Spleen (tissue), 7 donors: Measurements from ENCODE around the gene NOVA1.

Experiments
- POLR2AphosphoS5 ChIP-seq, 3 donors: sonication (generic); formaldehyde crosslinking; IDR thresholded peaks; one replicate each; pipeline ENCODE4 v1.5.1; 2017; ENCODE audit warnings: antibody characterized with exemption in 3 of 3
- TF ChIP-seq, protein P1 (sequence below), 11 experiments: fragments of 200-600 bp in 7 of 11; fragments of 450-650 bp in 4 of 11; sonication (generic) in 4 of 11; IDR thresholded peaks in 8 of 11; conservative IDR thresholded peaks in 3 of 11; 1 replicate in 7 of 11; 2 replicates in 4 of 11; pipeline versions ENCODE4 v1.4.0 to v1.8.0; 2016 to 2021; ENCODE audit warnings: antibody characterized with exemption in 11 of 11, inconsistent platforms in 4 of 11, mild to moderate bottlenecking in 1 of 11
- donor health status: DM: no; HTN: no; CAD: no; lungs with moderate emphysema.
- donor health status: DM: no; HTN: no; CAD: no.
- donor health status: DM: no; HTN: no; CAD: no.

DNA sequence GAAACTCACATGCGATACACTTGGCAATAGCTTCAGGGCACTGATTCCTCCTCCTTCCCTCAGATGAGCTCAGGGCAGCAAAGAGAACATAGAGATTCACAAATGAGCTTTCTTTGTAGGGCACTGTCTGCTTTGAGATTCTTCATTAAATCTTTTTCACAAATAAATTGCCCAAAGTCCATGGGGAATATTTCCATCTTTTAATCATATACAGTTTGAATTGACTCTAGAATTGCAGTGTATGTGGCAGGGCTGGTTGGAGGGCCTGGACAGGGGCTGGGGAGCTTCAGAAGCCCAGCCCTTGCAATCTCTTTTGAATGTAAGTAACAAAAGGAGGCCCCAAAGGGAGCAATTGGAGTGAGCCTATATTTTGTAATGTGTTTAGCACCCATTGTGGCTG, 197.5 kb downstream of the NOVA1 start:
- TF ChIP-seq, protein P1, sequence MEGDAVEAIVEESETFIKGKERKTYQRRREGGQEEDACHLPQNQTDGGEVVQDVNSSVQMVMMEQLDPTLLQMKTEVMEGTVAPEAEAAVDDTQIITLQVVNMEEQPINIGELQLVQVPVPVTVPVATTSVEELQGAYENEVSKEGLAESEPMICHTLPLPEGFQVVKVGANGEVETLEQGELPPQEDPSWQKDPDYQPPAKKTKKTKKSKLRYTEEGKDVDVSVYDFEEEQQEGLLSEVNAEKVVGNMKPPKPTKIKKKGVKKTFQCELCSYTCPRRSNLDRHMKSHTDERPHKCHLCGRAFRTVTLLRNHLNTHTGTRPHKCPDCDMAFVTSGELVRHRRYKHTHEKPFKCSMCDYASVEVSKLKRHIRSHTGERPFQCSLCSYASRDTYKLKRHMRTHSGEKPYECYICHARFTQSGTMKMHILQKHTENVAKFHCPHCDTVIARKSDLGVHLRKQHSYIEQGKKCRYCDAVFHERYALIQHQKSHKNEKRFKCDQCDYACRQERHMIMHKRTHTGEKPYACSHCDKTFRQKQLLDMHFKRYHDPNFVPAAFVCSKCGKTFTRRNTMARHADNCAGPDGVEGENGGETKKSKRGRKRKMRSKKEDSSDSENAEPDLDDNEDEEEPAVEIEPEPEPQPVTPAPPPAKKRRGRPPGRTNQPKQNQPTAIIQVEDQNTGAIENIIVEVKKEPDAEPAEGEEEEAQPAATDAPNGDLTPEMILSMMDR (IDR thresholded peaks at IDR 0.05 in 8 of 11, conservative IDR thresholded peaks at IDR 0.05 in 3 of 11), result no peak
- TF ChIP-seq POLR2AphosphoS5 (IDR thresholded peaks at IDR 0.05), result no peak
